Upper lobe of left lung (tissue), 4 donors: ENCODE measurements around the gene LIMCH1.

ENCODE experiments used
- POLR2A ChIP-seq, 4 donors: fragments of 450-650 bp; IDR thresholded peaks; one replicate each; pipeline ENCODE4 v1.5.1; 2016 to 2017; ENCODE audit warnings: antibody characterized with exemption in 4 of 4, mild to moderate bottlenecking in 2 of 4
- TF ChIP-seq, protein P1 (sequence below), 6 experiments: fragments of 450-650 bp in 4 of 6; fragments of 200-600 bp in 2 of 6; sonication (generic) in 2 of 6; IDR thresholded peaks; one replicate each; pipeline ENCODE4 v1.5.1; 2016 to 2019; ENCODE audit warnings: antibody characterized with exemption in 6 of 6

DNA sequence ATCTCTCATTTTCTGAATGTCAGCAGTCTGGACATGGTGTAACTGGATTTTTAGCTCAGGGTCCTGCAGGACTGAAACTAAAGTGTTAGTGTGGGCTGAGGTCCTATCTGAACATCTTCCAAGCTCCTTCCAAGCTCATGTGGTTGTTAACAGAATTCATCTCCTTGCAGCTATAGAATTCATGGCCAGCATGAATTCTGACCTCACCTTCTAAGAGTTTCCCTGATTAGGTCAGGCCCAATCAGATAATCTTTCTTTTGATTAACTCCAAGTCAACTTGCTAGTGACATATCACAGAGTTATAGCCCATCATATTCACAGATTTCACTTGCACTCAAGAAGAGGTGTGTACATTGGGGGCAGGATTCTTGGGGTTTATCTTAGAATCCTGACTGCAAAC is 59.5 kb downstream of the LIMCH1 start:
- TF ChIP-seq POLR2A (IDR thresholded peaks at IDR 0.05), result no peak
- TF ChIP-seq, protein P1, sequence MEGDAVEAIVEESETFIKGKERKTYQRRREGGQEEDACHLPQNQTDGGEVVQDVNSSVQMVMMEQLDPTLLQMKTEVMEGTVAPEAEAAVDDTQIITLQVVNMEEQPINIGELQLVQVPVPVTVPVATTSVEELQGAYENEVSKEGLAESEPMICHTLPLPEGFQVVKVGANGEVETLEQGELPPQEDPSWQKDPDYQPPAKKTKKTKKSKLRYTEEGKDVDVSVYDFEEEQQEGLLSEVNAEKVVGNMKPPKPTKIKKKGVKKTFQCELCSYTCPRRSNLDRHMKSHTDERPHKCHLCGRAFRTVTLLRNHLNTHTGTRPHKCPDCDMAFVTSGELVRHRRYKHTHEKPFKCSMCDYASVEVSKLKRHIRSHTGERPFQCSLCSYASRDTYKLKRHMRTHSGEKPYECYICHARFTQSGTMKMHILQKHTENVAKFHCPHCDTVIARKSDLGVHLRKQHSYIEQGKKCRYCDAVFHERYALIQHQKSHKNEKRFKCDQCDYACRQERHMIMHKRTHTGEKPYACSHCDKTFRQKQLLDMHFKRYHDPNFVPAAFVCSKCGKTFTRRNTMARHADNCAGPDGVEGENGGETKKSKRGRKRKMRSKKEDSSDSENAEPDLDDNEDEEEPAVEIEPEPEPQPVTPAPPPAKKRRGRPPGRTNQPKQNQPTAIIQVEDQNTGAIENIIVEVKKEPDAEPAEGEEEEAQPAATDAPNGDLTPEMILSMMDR (IDR thresholded peaks at IDR 0.05), result no peak
